ENCODE results near the gene UHRF1.
A peak's percentile ranks its signal among the peaks of the same experiment; 100 is the strongest.

UHRF1 gene

GRCh38 chr19:4976401-4977298 is 67.3 kb downstream of the UHRF1 start:
- no peaks in the 10 kb centered on the region for H3K9me3 ChIP-seq (ENCODE audit: insufficient read depth, low read length)
- no peak overlapping the region for H3K4me2 ChIP-seq (ENCODE audit: low read length)
- H3K36me3 ChIP-seq (replicated peaks; ENCODE audit: low read depth, low read length) = peaks cover 25% of the 10 kb centered on the region
- no peak overlapping the region for H3K4me3 ChIP-seq (ENCODE audit: low read length)
- H3K9ac ChIP-seq (ENCODE audit: low read length) = no peak overlapping the region
- peaks cover 91% of the 10 kb centered on the region for H3K79me2 ChIP-seq (ENCODE audit: low read length)
- TF ChIP-seq EZH2phosphoT487 (IDR thresholded peaks at IDR 0.05; ENCODE audit: low read depth) = no peak
- peak; percentile 16; the same call in 1 of the 2 replicates for TF ChIP-seq CTCF (IDR thresholded peaks at IDR 0.05; ENCODE audit: low read depth, low read length)
- no peaks in the 10 kb centered on the region for H3K27me3 ChIP-seq (ENCODE audit: low read depth, low read length)
- no peak overlapping the region for H3K27ac ChIP-seq (ENCODE audit: low read length)
- peaks cover 25% of the 10 kb centered on the region for H3K4me1 ChIP-seq (ENCODE audit: low read length)
- H4K20me1 ChIP-seq (ENCODE audit: insufficient read depth, low read length) = peaks cover 93% of the 10 kb centered on the region
- no peak overlapping the region for H2AFZ ChIP-seq (ENCODE audit: low read depth, low read length)

GRCh38 chr19:4977299-4978174 is 68.2 kb downstream of the UHRF1 start:
- no peak overlapping the region for H3K4me2 ChIP-seq (ENCODE audit: low read length)
- H3K4me3 ChIP-seq (ENCODE audit: low read length) = no peak overlapping the region
- H3K27ac ChIP-seq (ENCODE audit: low read length) = no peak overlapping the region
- peaks cover 29% of the 10 kb centered on the region for H3K4me1 ChIP-seq (ENCODE audit: low read length)
- H3K36me3 ChIP-seq (replicated peaks; ENCODE audit: low read depth, low read length) = peaks cover 25% of the 10 kb centered on the region
- no peak overlapping the region for H3K9ac ChIP-seq (ENCODE audit: low read length)
- H3K9me3 ChIP-seq (ENCODE audit: insufficient read depth, low read length) = no peaks in the 10 kb centered on the region
- H4K20me1 ChIP-seq (ENCODE audit: insufficient read depth, low read length) = peaks cover 92% of the 10 kb centered on the region
- no peak overlapping the region for H2AFZ ChIP-seq (ENCODE audit: low read depth, low read length)
- H3K79me2 ChIP-seq (ENCODE audit: low read length) = peaks cover 88% of the 10 kb centered on the region
- TF ChIP-seq CTCF (IDR thresholded peaks at IDR 0.05; ENCODE audit: low read depth, low read length) = no peak
- no peak for TF ChIP-seq EZH2phosphoT487 (IDR thresholded peaks at IDR 0.05; ENCODE audit: low read depth)
- no peaks in the 10 kb centered on the region for H3K27me3 ChIP-seq (ENCODE audit: low read depth, low read length)

GRCh38 chr19:4979211-4979807 is 70.0 kb downstream of the UHRF1 start:
- Histone ChIP-seq H4K20me1 (ENCODE audit: insufficient read depth, low read length) (peaks cover 95% of the 10 kb centered on the region), H3K4me3 (ENCODE audit: low read length) (no peak overlapping the region), H3K4me1 (ENCODE audit: low read length) (peaks cover 29% of the 10 kb centered on the region), H3K27ac (ENCODE audit: low read length) (no peak overlapping the region), H3K36me3 (replicated peaks; ENCODE audit: low read depth, low read length) (peaks cover 39% of the 10 kb centered on the region), H2AFZ (ENCODE audit: low read depth, low read length) (no peak overlapping the region), H3K79me2 (ENCODE audit: low read length) (peaks cover 91% of the 10 kb centered on the region), H3K4me2 (ENCODE audit: low read length) (no peak overlapping the region), H3K9me3 (ENCODE audit: insufficient read depth, low read length) (no peaks in the 10 kb centered on the region), H3K9ac (ENCODE audit: low read length) (no peak overlapping the region), H3K27me3 (ENCODE audit: low read depth, low read length) (no peaks in the 10 kb centered on the region)
- TF ChIP-seq EZH2phosphoT487 (IDR thresholded peaks at IDR 0.05; ENCODE audit: low read depth) (no peak), CTCF (IDR thresholded peaks at IDR 0.05; ENCODE audit: low read depth, low read length) (no peak)
